SK-N-SH (cell line): Measurements from ENCODE around the gene TWSG1. TPM values are rescaled to one million over a fixed set of nuclear protein-coding genes. Genes with fewer than 3 reads are reported as not detected.
A peak's percentile ranks its signal among the peaks of the same experiment; 100 is the strongest.

Experiments used
- CTCF ChIA-PET: fragments of 300-600, 350-600 bp; formaldehyde crosslinking; extraction: SDS; loops from one replicate; lab custom pipeline; 2021; lab: Yijun Ruan, JAX
- POLR2A ChIA-PET: fragments of 350-600 bp; sonication (Branson Sonifier 250); formaldehyde crosslinking; extraction: SDS; loops from one replicate; lab custom pipeline; 2020; ENCODE audit warnings: antibody characterized with exemption, inconsistent platforms; lab: Yijun Ruan, JAX
- DNase-seq: peaks from one replicate; pipeline ENCODE4 v3.0.0; 2012
- H2AFZ ChIP-seq: fragments of 200-600 bp; sonication (generic); 2 replicates; pipeline ENCODE4 v1.8.1; 2016; ENCODE audit warnings: antibody characterized with exemption, mild to moderate bottlenecking, low read depth
- H3F3A ChIP-seq: fragments of 200-600 bp; sonication (generic); replicated peaks from 2 replicates; pipeline ENCODE3; 2016; ENCODE audit warnings: antibody characterized with exemption, mild to moderate bottlenecking; ENCODE audit not compliant: insufficient read depth
- H3K27ac ChIP-seq, 2 experiments: fragments of 200-500 bp in 1 of 2; fragments of 200-600 bp in 1 of 2; sonication (Bioruptor generic) in 1 of 2; sonication (generic), shearing (Covaris generic) in 1 of 2; 2 replicates each; pipeline versions ENCODE4 v1.5.1 to v1.6.1; 2014 to 2016; ENCODE audit warnings: low read depth in 2 of 2, inconsistent platforms in 1 of 2, low read length in 1 of 2, mild to moderate bottlenecking in 1 of 2, mixed read lengths in 1 of 2
- H3K27me3 ChIP-seq: fragments of 200-600 bp; sonication (generic), shearing (Covaris generic); 2 replicates; pipeline ENCODE4 v1.6.1; 2016; ENCODE audit warnings: mixed run types; ENCODE audit not compliant: insufficient read depth
- H3K36me3 ChIP-seq, 2 experiments: fragments of 200-500 bp in 1 of 2; fragments of 200-600 bp in 1 of 2; sonication (Bioruptor generic) in 1 of 2; sonication (generic) in 1 of 2; replicated peaks in 1 of 2; 2 replicates each; pipeline versions ENCODE3 to v1.5.1; 2014 to 2016; ENCODE audit warnings: low read length in 1 of 2, mild to moderate bottlenecking in 1 of 2; ENCODE audit not compliant: insufficient read depth in 2 of 2, control insufficient read depth in 1 of 2
- H3K4me1 ChIP-seq, 2 experiments: fragments of 200-500 bp in 1 of 2; fragments of 200-600 bp in 1 of 2; sonication (Bioruptor generic) in 1 of 2; sonication (generic), shearing (Covaris generic) in 1 of 2; 2 replicates each; pipeline versions ENCODE4 v1.5.1 to v1.6.1; 2014 to 2016; ENCODE audit warnings: low read depth in 1 of 2, low read length in 1 of 2, mixed run types in 1 of 2; ENCODE audit not compliant: insufficient read depth in 2 of 2, control insufficient read depth in 1 of 2
- H3K4me2 ChIP-seq: fragments of 200-600 bp; sonication (generic), shearing (Covaris generic); 2 replicates; pipeline ENCODE4 v1.6.1; 2017; ENCODE audit warnings: mixed run types
- H3K4me3 ChIP-seq, 2 experiments: fragments of 200-500 bp in 1 of 2; fragments of 200-600 bp in 1 of 2; sonication (Bioruptor generic) in 1 of 2; sonication (generic), shearing (Covaris generic) in 1 of 2; 2 replicates each; pipeline versions ENCODE4 v1.5.1 to v1.8.1; 2014 to 2016; ENCODE audit warnings: low read depth in 2 of 2, inconsistent platforms in 1 of 2, low read length in 1 of 2, mild to moderate bottlenecking in 1 of 2, mixed read lengths in 1 of 2, moderate library complexity in 1 of 2
- H3K79me2 ChIP-seq: fragments of 200-600 bp; sonication (generic); 2 replicates; pipeline ENCODE4 v1.8.1; 2017; ENCODE audit warnings: mild to moderate bottlenecking; ENCODE audit not compliant: insufficient read depth
- H3K9ac ChIP-seq: fragments of 200-600 bp; sonication (generic); 2 replicates; pipeline ENCODE4 v1.6.1; 2017; ENCODE audit warnings: mixed run types
- H3K9me2 ChIP-seq: fragments of 200-600 bp; sonication (generic); 2 replicates; pipeline ENCODE4 v1.6.1; 2017; ENCODE audit warnings: mixed run types
- H3K9me3 ChIP-seq: fragments of 200-600 bp; sonication (generic); 2 replicates; pipeline ENCODE4 v1.6.1; 2017; ENCODE audit warnings: mixed run types, mild to moderate bottlenecking, moderate library complexity
- H4K20me1 ChIP-seq: fragments of 200-600 bp; sonication (generic); 2 replicates; pipeline ENCODE4 v1.6.1; 2017; ENCODE audit warnings: mild to moderate bottlenecking, mixed run types; ENCODE audit not compliant: insufficient read depth
- CTCF ChIP-seq: fragments of 200-600 bp; sonication (generic); IDR thresholded peaks from 2 replicates; pipeline ENCODE4 v1.6.1; 2017; ENCODE audit warnings: antibody characterized with exemption, mild to moderate bottlenecking, moderate library complexity
- ELF1 ChIP-seq: IDR thresholded peaks from 2 replicates; pipeline ENCODE4 v1.4.0; 2012
- EZH2phosphoT487 ChIP-seq: fragments of 200-600 bp; sonication (generic); IDR thresholded peaks from 2 replicates; pipeline ENCODE4 v1.6.1; 2017; ENCODE audit warnings: low read depth, mixed run types, mild to moderate bottlenecking, antibody characterized with exemption, moderate library complexity, borderline replicate concordance
- FOSL2 ChIP-seq: IDR thresholded peaks from 2 replicates; pipeline ENCODE4 v1.4.0; 2012; ENCODE audit warnings: low read depth, mild to moderate bottlenecking, moderate library complexity, borderline replicate concordance
- GABPA ChIP-seq: IDR thresholded peaks from 2 replicates; pipeline ENCODE4 v1.4.0; 2012; ENCODE audit warnings: low read depth, mild to moderate bottlenecking
- JUND ChIP-seq: IDR thresholded peaks from 2 replicates; pipeline ENCODE4 v1.4.0; 2012
- MEF2A ChIP-seq: IDR thresholded peaks from 2 replicates; pipeline ENCODE4 v1.4.0; 2012; ENCODE audit warnings: low read depth, borderline replicate concordance
- MXI1 ChIP-seq: IDR thresholded peaks from 2 replicates; pipeline ENCODE4 v1.6.1; 2012; ENCODE audit warnings: mild to moderate bottlenecking, low read depth, low read length, improper control_type of control experiment
- NFIC ChIP-seq: IDR thresholded peaks from 2 replicates; pipeline ENCODE4 v1.4.0; 2012; ENCODE audit warnings: borderline replicate concordance
- PBX3 ChIP-seq: IDR thresholded peaks from 2 replicates; pipeline ENCODE4; 2012
- POLR2AphosphoS5 ChIP-seq: IDR thresholded peaks from 2 replicates; pipeline ENCODE4 v1.6.1; 2012; ENCODE audit warnings: low read depth, low read length
- RAD21 ChIP-seq: IDR thresholded peaks from 2 replicates; pipeline ENCODE4 v1.6.1; 2012; ENCODE audit warnings: mild to moderate bottlenecking, low read length
- RCOR1 ChIP-seq: fragments of 150-350 bp; IDR thresholded peaks from 2 replicates; pipeline ENCODE4 v1.6.1; 2017; ENCODE audit warnings: antibody characterized with exemption, low read length
- RXRA ChIP-seq: IDR thresholded peaks from 2 replicates; pipeline ENCODE4 v1.4.0; 2012; ENCODE audit warnings: low read depth, mild to moderate bottlenecking, borderline replicate concordance
- SIN3A ChIP-seq: IDR thresholded peaks from 2 replicates; pipeline ENCODE4 v1.6.1; 2012; ENCODE audit warnings: low read depth, mild to moderate bottlenecking, low read length, moderate library complexity, borderline replicate concordance
- SMC3 ChIP-seq: IDR thresholded peaks from 2 replicates; pipeline ENCODE4 v1.6.1; 2012; ENCODE audit warnings: low read depth, low read length, improper control_type of control experiment
- TAF1 ChIP-seq: IDR thresholded peaks from 2 replicates; pipeline ENCODE4 v1.6.1; 2012; ENCODE audit warnings: low read depth, mild to moderate bottlenecking, low read length, moderate library complexity, borderline replicate concordance
- TCF12 ChIP-seq: IDR thresholded peaks from 2 replicates; pipeline ENCODE4 v1.4.0; 2012
- TEAD4 ChIP-seq: IDR thresholded peaks from 2 replicates; pipeline ENCODE4 v1.4.0; 2012; ENCODE audit warnings: mild to moderate bottlenecking, borderline replicate concordance; ENCODE audit not compliant: insufficient read depth
- USF2 ChIP-seq: fragments of 150-350 bp; IDR thresholded peaks from 2 replicates; pipeline ENCODE4 v1.6.1; 2017; ENCODE audit warnings: antibody characterized with exemption, low read length, low read depth, borderline replicate concordance
- YY1 ChIP-seq: IDR thresholded peaks from 2 replicates; pipeline ENCODE4 v1.4.0; 2012; ENCODE audit warnings: low read depth, mild to moderate bottlenecking
- ZBTB33 ChIP-seq: IDR thresholded peaks from 2 replicates; pipeline ENCODE4 v1.4.0; 2012; ENCODE audit warnings: low read depth, borderline replicate concordance
- WGBS: methylation state at CpG from one replicate; pipeline ENCODE4 v1.1.6; 2017; ENCODE audit warnings: low lambda C conversion rate; 5-methylcytosine and 5-hydroxymethylcytosine counted together
- polyA plus RNA-seq, 3 experiments: library from polyadenylated mRNA; depleted of rRNA; stranded (reverse); fragments of >200 nt; gene quantifications; 2 replicates each; pipeline ENCODE4 v1.2.3, GENCODE V29; 2012

Gene TWSG1
- polyA plus RNA-seq, 1 of the 3 experiments (the other 2 are of a cell fraction) = 44.0 TPM

GRCh38 chr18:9436206-9436929 is 101.8 kb downstream of the TWSG1 start:
- Histone ChIP-seq H3K4me3 (no peak overlapping the region), H4K20me1 (no peaks in the 10 kb centered on the region), H3K9me2 (no peaks in the 10 kb centered on the region), H3K4me1 (no peaks in the 10 kb centered on the region; a peak in 1 of 4 replicates), H2AFZ (peak overlapping the region; percentile 75; the same call in 1 of the 2 replicates), H3K79me2 (no peaks in the 10 kb centered on the region), H3K9ac (no peak overlapping the region), H3K9me3 (no peaks in the 10 kb centered on the region), H3K27me3 (no peaks in the 10 kb centered on the region), H3K4me2 (no peak overlapping the region), H3K36me3 (no peaks in the 10 kb centered on the region), H3K27ac (no peak overlapping the region), H3F3A (no peaks in the 10 kb centered on the region)
- ChIA-PET POLR2A (no interaction called here), CTCF (no interaction called here)
- TF ChIP-seq JUND (no peak), FOSL2 (no peak), ELF1 (no peak), SIN3A (no peak), USF2 (no peak), POLR2AphosphoS5 (no peak), RXRA (no peak), TAF1 (no peak), RAD21 (no peak), ZBTB33 (no peak), SMC3 (no peak), MXI1 (no peak), YY1 (no peak), TCF12 (no peak), EZH2phosphoT487 (no peak)
- DNase-seq = no peak
- WGBS = 43% methylated on average over 3 of the region's 5 CpGs

DNA sequence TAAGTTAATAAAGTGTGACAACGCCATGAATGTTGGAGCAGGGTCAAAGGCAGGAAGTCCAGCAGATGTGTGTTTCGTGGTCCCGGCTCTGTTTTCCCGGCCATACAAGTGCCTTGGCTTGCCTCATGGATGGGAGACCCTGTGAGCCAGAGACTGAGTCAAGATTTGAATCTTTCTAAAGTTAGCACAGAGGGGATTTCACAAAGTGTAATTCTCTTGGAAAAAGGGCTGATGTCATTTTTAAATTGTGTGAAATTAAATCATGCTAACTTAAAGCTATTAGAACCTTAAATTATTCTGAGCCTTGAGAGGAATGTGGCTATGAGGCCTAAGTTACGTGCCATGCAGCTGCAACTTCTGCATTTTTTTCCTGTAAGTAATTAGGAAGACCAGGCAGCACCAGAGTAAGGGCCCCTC is 102.5 kb downstream of the TWSG1 start:
- POLR2A ChIA-PET = no interaction called here
- TF ChIP-seq JUND (no peak), PBX3 (no peak), RAD21 (no peak), GABPA (no peak), MXI1 (no peak), CTCF (no peak), SIN3A (no peak), SMC3 (no peak), USF2 (no peak), ELF1 (no peak), RCOR1 (no peak), MEF2A (no peak), TEAD4 (no peak), NFIC (no peak)

More for the DNA sequence above, 102.5 kb downstream of the TWSG1 start:
- Histone ChIP-seq H3K79me2 (no peaks in the 10 kb centered on the region), H2AFZ (peak overlapping the region; percentile 75; the same call in 1 of the 2 replicates), H3K9ac (no peak overlapping the region), H4K20me1 (no peaks in the 10 kb centered on the region), H3K27me3 (no peaks in the 10 kb centered on the region), H3K9me3 (no peaks in the 10 kb centered on the region), H3K27ac (no peak overlapping the region), H3K4me1 (no peaks in the 10 kb centered on the region; a peak in 1 of 4 replicates), H3K4me2 (no peak overlapping the region; the same call in 1 of the 2 replicates), H3F3A (no peaks in the 10 kb centered on the region), H3K36me3 (no peaks in the 10 kb centered on the region), H3K9me2 (no peaks in the 10 kb centered on the region), H3K4me3 (no peak overlapping the region)
- no peak for DNase-seq
- 48% methylated on average over 5 of the region's 5 CpGs for WGBS
- CTCF ChIA-PET = no interaction called here
